NB4 (cell line): Measurements from ENCODE around the gene CD101.

Experiments used
- DNase-seq: peaks from one replicate; pipeline ENCODE4 v3.0.0; 2010; ENCODE audit warnings: low read depth
- H3K4me3 ChIP-seq: one replicate; pipeline ENCODE4 v1.5.1; 2011; ENCODE audit warnings: mild to moderate bottlenecking, low read depth, low read length, moderate library complexity
- CTCF ChIP-seq: IDR thresholded peaks from one replicate; pipeline ENCODE4 v1.5.1; 2012; ENCODE audit warnings: low read depth, low read length
- MAX ChIP-seq: IDR thresholded peaks from 2 replicates; pipeline ENCODE4 v1.6.1; 2011; ENCODE audit warnings: low read depth, low read length
- MYC ChIP-seq: IDR thresholded peaks from 2 replicates; pipeline ENCODE4 v1.6.1; 2011; ENCODE audit warnings: low read depth, low read length
- POLR2A ChIP-seq: IDR thresholded peaks from 2 replicates; pipeline ENCODE4 v1.6.1; 2011; ENCODE audit warnings: mild to moderate bottlenecking; ENCODE audit not compliant: insufficient read length; ENCODE audit errors: extremely low read depth

Gene CD101

GRCh38 chr1:117060441-117061317, 59.1 kb downstream of the CD101 start:
- TF ChIP-seq MYC (peak; percentile 71), CTCF (no peak), MAX (peak; percentile 66; the same call in 1 of the 2 replicates)
- peak; percentile 53 for DNase-seq
- peak overlapping the region; percentile 81 for H3K4me3 ChIP-seq

GRCh38 chr1:117061986-117062415, 60.4 kb downstream of the CD101 start:
- DNase-seq, result peak; percentile 64
- H3K4me3 ChIP-seq, result peak overlapping the region; percentile 81
- TF ChIP-seq MYC (no peak), CTCF (no peak), MAX (no peak), POLR2A (no peak)

- no peak overlapping the region for H3K4me3 ChIP-seq
- DNase-seq, result no peak
Measured at GRCh38 chr1:117066367-117066766, 64.8 kb downstream of the CD101 start.

GRCh38 chr1:117067533-117068370, 66.2 kb downstream of the CD101 start:
- TF ChIP-seq MYC (no peak), CTCF (peak; percentile 68), MAX (no peak), POLR2A (no peak)
- peak; percentile 62 for DNase-seq
- H3K4me3 ChIP-seq, result no peak overlapping the region

More at GRCh38 chr1:117066367-117066766, 64.8 kb downstream of the CD101 start:
- no peak for TF ChIP-seq CTCF

GRCh38 chr1:117068580-117068979, 67.0 kb downstream of the CD101 start:
- TF ChIP-seq CTCF, result no peak
- no peak for TF ChIP-seq POLR2A
- no peak for TF ChIP-seq MYC
- TF ChIP-seq MAX, result no peak
- no peak for DNase-seq
- H3K4me3 ChIP-seq, result no peak overlapping the region
